Ovary (tissue), 3 donors: ENCODE results near the gene UBE4A.

Source experiments
- CTCF ChIP-seq, 3 donors: fragments of 450-650 bp in 2 of 3; fragments of 200-600 bp in 1 of 3; IDR thresholded peaks; one replicate each; pipeline versions ENCODE4 v1.5.1 to v1.8.0; 2016 to 2022; ENCODE audit warnings: antibody characterized with exemption in 3 of 3, mild to moderate bottlenecking in 1 of 3
- POLR2A ChIP-seq: fragments of 450-650 bp; IDR thresholded peaks from one replicate; pipeline ENCODE4 v1.6.1; 2017; ENCODE audit warnings: antibody characterized with exemption, mild to moderate bottlenecking, moderate library complexity
- donor health status: DM: no; HTN: no; CAD: no.

GRCh38 chr11:118417801-118418200 is 58.4 kb downstream of the UBE4A start:
- TF ChIP-seq CTCF (IDR thresholded peaks at IDR 0.05) (no peak), POLR2A (no peak)
